ENCODE results near the gene SLC51A.
A peak's percentile ranks its signal among the peaks of the same experiment; 100 is the strongest.

Gene SLC51A

DNA sequence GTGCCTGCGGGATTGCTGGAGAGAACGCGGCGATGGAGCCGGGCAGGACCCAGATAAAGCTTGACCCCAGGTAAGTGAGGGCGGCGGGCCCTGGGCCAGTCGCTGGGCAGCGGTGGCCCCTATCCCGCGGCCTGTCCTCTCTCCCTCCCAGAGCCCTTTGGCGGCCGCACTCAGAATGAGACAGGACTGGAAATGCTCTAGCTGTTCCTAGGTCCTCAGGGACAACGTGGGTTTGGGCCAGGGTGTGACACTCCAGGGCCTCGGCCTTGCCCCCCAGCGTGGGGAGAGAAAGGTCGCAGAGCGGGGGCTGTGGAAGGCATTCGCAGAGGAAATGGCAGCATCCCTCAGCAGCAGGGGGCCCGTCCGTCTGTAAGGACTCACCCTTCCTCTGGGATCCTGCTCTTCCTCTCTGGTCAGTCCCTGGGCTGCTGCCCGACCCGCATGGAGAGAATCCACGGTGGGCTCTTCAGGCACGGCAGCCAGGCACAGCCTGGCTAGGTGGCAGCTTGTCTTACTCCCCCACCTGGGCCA is 412 bp downstream of the SLC51A start:
- TF ChIP-seq CTCF (conservative IDR thresholded peaks at IDR 0.05; ENCODE audit: low read depth): no peak
- no peak for DNase-seq (ENCODE audit: low spot score)
- POLR2A ChIA-PET (ENCODE audit: low non-redundant PET): no interaction called here

DNA sequence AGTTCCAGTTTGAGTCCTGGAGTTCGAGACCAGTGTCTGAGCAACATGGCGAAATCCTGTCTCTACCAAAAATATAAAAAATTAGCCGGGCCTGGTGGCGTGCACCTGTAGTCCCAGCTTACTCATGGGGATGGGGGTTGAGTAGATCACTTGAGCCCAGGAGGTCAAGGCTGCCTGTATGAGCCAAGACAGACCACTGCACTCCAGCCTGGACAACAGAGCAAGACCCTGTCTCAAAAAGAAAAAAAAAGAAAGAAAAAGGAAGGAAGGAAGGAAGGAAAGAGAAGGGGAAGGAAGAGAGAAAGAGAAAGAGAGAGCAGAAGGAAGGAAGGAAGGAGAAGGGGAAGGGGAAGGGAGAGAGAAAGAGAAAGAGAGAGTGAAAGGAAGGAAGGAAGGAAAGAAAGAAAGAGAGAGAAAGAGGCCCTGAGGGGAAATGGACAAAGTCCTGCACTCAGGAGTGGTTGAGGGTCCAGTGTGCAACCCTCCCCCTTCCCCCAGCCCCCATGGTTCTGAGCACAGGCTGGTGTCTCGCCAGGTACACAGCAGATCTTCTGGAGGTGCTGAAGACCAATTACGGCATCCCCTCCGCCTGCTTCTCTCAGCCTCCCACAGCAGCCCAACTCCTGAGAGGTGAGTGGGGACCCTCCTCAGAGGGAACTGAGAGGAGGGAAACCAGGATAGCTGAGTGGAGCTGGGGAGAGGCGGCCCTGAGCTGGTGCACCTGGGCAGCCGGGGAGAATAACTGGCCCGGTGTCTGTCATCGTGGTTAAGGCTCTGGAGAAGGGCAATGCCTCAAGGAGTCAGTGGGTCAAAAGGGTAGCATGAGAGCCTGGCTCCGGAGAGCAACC is 1.2 kb downstream of the SLC51A start:
- POLR2A ChIA-PET (ENCODE audit: low non-redundant PET): no interaction called here
- H3K27ac ChIP-seq: no peak overlapping the region
- CTCF ChIA-PET: no interaction called here
- TF ChIP-seq CTCF (conservative IDR thresholded peaks at IDR 0.05; ENCODE audit: low read depth): no peak
- no peak for DNase-seq (ENCODE audit: low spot score)

More for the DNA sequence above, 412 bp downstream of the SLC51A start:
- CTCF ChIA-PET: no interaction called here
- H3K27ac ChIP-seq: no peak overlapping the region

DNA sequence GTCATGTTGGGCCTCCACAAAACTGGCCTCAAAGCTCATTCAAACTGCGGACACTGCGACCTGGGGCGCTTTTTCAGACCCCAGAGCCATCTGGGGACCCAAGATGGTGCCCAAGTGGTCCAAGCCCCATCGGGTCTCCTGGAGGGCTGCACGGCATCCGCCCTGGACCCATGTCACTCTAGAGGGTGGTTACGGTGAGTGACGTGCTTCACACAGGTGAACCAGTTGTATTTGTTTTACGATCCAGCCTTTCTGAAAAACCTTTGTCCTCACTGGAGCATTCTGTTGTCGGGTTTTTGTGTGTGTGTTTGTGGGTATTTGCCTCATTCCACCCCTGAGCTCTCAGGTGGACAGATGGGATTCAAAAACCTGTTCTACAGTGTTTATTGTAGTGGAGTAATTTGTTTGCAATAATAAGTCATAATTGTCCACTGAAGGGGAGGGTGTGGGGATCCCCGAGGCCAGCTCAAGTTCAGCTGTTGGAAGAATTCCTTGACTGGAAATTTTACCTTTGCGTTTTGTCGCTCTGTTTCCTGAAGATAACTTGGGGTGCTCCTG is 1.9 kb downstream of the SLC51A start:
- no peak for DNase-seq (ENCODE audit: low spot score)
- ChIA-PET POLR2A (ENCODE audit: low non-redundant PET) (no interaction called here), CTCF (interaction anchor here (0.7 kb wide), 1 partner anchor 232 kb away, joined by 3 read pairs; no protein-coding TSS in a partner anchor)
- no peak for TF ChIP-seq CTCF (conservative IDR thresholded peaks at IDR 0.05; ENCODE audit: low read depth)
- no peak overlapping the region for H3K27ac ChIP-seq

- peak overlapping the region; percentile 81 for H3K27ac ChIP-seq
- ChIA-PET POLR2A (ENCODE audit: low non-redundant PET) (interaction anchor here (0.6 kb wide), 1 partner anchor 10 kb away, joined by 3 read pairs; no protein-coding TSS in a partner anchor), CTCF (interaction anchor here (0.5 kb wide), 1 partner anchor 102 kb away, joined by 3 read pairs; no protein-coding TSS in a partner anchor)
- TF ChIP-seq CTCF (conservative IDR thresholded peaks at IDR 0.05; ENCODE audit: low read depth): no peak
- peak; percentile 57 for DNase-seq (ENCODE audit: low spot score)
Measured at GRCh38 chr3:196219194-196219969, 3.0 kb downstream of the SLC51A start.

DNA sequence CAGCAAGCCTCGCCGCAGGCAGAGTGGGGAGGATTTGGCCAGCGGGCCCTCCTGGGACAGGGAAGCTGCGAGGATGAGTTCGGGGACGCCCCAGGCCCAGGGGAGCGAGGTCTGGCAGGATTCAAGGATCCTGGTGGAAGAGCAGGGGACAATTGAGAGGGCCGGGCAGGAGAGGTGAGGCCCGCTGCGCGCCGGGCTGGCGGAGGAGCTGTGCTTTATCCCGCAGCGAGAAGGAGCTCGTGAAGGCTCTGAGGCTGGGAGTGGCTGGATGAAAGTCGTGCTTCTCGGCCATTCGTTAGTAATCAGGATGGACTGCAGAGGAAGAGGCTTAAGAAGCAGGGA is 3.6 kb downstream of the SLC51A start:
- H3K27ac ChIP-seq: peak overlapping the region; percentile 81
- no peak for DNase-seq (ENCODE audit: low spot score)
- TF ChIP-seq CTCF (conservative IDR thresholded peaks at IDR 0.05; ENCODE audit: low read depth): no peak
- ChIA-PET POLR2A (ENCODE audit: low non-redundant PET) (interaction anchor here (0.6 kb wide), 1 partner anchor 9 kb away, joined by 3 read pairs; no protein-coding TSS in a partner anchor), CTCF (interaction anchor here (0.5 kb wide), 1 partner anchor 102 kb away, joined by 3 read pairs; no protein-coding TSS in a partner anchor)

- POLR2A ChIA-PET (ENCODE audit: low non-redundant PET): no interaction called here
- no peak for DNase-seq (ENCODE audit: low spot score)
- peak overlapping the region; percentile 81 for H3K27ac ChIP-seq
- CTCF ChIA-PET: interaction anchor here (0.6 kb wide), 1 partner anchor 17 kb away, joined by 3 read pairs; no protein-coding TSS in a partner anchor
- no peak for TF ChIP-seq CTCF (conservative IDR thresholded peaks at IDR 0.05; ENCODE audit: low read depth)
Measured at GRCh38 chr3:196220587-196220986, 4.3 kb downstream of the SLC51A start.

Measured in RWPE1 (cell line).